Lower leg skin (tissue), 3 donors: Measurements from ENCODE around the gene SLX4IP.

Experiments
- POLR2A ChIP-seq, 2 donors: fragments of 450-650 bp; IDR thresholded peaks; one replicate each; pipeline ENCODE4 v1.6.1; 2016 to 2017; ENCODE audit warnings: antibody characterized with exemption in 2 of 2, mild to moderate bottlenecking in 1 of 2, moderate library complexity in 1 of 2
- TF ChIP-seq, protein P1 (sequence below), 3 donors: fragments of 450-650 bp; IDR thresholded peaks; one replicate each; pipeline ENCODE4 v1.5.1; 2016; ENCODE audit warnings: antibody characterized with exemption in 3 of 3, mild to moderate bottlenecking in 3 of 3, moderate library complexity in 2 of 3

DNA sequence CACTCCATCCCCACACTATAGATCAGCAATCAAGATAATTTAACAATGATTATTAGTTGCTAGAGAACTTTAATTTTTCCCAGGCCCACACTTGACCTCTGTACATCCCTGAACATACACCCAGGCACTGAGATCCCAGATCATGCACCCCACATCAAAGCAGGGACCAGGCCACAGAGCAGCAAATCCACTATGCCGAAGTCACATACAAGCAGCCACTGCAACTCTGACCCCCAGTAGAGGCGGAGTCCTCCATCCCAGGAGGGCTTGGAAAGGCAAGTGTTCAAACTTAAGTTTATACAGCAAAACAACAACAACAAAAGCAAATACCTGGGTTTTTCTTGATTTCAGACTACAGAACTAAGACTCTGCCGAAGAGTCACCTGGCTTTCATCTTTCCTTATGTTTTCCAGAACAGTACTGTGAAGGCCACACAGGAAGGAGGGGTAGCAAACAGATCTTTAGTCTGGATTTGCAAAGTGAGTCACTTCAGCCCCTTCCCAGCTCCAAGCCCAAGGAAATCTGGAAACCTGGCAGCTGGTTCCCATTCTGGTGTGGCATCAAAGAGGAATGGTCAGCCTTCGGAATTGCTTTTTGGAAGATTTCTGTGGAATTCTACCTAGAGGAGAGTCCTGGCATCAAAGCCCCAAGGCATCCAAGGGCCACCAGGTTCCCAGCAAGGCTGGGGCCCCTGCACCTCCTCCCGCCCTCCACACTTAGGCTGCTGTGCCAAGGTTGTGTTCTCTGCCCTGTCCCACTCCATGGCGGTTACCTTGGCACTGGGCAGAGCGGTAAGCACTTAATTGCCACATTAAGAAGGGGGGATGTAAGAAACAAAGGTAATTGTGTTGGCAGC lies 231.3 kb downstream of the SLX4IP start:
- TF ChIP-seq, protein P1, sequence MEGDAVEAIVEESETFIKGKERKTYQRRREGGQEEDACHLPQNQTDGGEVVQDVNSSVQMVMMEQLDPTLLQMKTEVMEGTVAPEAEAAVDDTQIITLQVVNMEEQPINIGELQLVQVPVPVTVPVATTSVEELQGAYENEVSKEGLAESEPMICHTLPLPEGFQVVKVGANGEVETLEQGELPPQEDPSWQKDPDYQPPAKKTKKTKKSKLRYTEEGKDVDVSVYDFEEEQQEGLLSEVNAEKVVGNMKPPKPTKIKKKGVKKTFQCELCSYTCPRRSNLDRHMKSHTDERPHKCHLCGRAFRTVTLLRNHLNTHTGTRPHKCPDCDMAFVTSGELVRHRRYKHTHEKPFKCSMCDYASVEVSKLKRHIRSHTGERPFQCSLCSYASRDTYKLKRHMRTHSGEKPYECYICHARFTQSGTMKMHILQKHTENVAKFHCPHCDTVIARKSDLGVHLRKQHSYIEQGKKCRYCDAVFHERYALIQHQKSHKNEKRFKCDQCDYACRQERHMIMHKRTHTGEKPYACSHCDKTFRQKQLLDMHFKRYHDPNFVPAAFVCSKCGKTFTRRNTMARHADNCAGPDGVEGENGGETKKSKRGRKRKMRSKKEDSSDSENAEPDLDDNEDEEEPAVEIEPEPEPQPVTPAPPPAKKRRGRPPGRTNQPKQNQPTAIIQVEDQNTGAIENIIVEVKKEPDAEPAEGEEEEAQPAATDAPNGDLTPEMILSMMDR (IDR thresholded peaks at IDR 0.05): no peak
- no peak for TF ChIP-seq POLR2A (IDR thresholded peaks at IDR 0.05)
